NCI-H146 (cell line): Measurements from ENCODE around the gene MIOS.

Source experiments
- DNase-seq: peaks from one replicate; lab custom pipeline; 2025; lab: John Stamatoyannopoulos, UW

Gene MIOS

DNA sequence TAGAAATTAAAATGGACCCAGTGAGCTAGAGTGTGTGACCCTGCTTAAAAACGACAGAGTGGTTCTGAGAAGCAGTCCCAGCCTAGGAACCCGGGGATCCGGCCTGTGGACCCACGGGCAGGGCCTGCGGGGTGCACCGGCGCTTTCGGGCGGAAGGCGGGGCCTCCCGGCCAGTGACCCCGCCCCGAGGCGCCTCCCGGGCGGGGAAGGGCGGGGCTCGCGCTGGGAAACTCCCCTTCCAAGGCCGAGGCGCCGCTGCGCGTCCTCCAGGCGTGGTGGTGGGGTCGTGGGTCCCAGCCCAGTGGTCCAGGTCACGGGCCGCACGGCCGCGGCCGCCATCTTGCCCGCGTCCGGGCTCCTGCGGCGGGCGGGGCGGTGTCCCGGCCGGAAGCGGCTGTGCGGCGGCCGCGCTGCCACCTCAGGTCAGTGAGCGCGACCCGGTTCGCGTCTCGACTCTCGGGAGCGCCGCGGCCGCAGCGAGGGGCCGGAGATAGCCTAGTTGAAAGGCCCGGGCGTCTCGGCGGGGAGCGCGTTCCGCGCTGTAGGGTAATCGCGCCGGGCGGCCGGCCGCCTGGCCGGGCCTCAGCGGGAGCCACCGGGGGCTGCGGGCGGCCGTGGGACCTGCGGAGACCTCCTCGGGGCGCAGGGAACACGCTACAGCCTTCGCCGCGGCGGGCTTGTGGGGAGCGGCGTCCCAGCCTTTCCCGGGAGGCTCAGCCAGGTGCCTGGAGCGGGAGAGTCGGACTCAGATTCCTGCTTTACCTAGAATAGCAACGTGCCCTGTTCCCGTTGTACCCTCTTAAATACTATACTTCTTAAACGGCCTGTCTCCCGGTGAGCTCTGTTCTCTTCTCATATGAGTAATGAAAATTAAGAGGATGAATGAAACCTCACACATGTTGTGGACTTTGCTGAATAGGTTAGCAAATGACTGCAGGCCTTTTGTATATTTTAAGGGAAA lies at the start of gene MIOS:
Gene MIOS (plus strand): TSS at position 234 of the 961 bp plus-strand sequence. CDS start 5,592 bp downstream, outside the sequence.
- peak; percentile 85 for DNase-seq

DNA sequence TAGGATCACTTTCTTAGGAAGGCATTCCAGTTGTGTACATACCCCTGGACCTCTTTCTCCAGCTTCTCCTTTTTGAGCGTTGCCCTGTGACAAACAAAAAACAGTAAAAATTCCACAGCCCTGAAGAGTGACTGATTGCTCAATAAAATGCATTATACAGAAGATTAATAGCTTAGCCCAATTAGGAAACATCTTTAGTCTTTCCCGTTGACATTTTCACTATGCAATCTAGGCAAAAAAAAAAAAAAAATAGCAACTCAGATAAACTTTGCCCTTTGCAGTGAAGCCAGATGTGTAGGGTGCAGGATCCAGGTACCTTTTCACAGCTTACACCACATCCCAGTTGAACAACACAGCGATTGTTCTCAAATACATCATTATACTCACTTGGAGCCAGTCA lies 48.9 kb upstream of the MIOS start:
- no peak for DNase-seq

DNA sequence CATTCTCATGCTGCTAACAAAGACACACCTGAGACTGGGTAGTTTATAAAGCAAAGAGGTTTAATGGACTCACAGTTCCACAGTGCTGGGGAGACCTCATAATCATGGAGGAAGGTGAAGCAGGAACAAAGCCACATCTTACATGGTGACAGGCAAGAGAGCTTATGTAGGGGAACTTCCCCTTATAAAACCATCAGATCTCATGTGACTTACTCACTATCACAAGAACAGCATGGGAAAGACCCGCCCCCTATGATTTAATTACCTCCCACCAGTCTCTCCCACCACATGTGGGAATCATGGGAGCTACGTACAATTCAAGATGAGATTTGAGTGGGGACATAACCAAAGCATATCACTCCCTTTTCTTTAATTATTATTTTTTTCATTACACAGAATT lies 47.6 kb upstream of the MIOS start:
- DNase-seq, result no peak

DNA sequence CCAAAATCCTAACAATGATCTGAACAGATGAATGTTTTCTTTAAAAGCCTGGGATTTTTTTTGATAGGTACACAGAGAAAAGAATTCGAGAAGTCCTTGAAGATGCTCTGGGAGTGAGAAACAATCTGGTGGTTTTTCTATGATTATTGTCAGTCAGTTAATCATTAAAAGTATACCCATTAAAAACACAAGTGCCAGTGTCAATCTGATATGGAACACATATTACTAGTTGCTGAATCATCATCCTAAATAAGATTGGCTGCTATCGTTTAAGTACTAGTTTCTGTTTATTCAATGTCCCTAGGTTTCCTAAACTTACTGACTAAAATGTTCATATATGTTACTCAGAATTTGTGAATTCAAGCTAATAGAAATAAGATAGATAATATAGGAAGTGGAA lies 47.2 kb upstream of the MIOS start:
- no peak for DNase-seq

DNA sequence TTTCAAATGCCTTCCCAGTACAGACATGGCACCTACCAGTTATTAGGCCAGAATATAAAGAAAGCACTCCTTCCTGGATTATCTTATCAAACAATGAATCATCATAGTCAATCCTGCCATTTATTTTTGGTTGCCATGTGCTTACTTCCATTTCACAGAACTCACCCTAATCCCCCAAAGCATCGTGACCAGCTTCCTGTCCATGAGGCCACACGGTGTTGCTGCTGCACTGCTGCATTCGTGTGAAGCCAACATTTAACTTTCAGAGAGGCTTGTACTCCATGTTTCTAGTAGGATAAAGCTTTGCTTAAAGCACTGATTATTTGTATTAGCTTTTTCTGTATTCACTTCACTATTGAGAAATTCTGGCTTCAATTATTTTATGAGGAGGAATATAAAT lies 45.4 kb upstream of the MIOS start:
- DNase-seq, result peak; percentile 49

DNA sequence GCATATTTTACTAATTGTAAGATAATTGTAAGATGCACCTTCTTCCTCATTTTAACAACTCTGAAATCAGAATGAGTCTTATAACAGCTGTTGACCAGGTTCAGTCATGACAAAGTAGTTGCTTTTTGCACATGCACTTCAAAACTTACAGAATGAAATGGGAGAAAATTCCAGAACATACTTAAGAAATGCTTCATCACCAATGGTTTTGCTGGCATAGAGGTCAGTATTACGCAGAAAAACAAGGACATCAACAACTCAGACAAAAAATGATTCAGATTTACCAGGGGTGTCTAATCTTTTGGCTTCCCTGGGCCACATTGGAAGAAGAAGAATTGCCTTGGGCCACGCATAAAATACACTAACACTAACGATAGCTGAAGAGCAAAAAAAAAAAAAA lies 44.3 kb upstream of the MIOS start:
- no peak for DNase-seq

DNA sequence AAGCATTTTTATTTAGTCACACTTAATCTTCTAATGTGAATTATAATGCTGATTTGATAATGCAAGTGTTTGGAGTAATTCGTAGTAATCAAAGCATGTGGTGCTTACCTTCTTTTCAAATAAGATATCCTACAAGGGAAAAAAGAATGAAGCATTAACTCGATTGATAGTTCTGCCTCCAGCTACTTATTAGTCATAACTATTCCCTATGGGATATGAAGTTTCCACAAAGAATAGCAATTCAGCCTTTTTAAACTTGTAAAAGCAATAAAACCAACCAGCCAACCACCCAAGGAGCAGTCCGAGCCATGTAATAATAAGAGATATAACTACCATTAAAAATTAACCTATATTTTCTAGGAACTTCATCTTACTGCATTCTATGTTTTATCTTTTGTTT lies 42.6 kb upstream of the MIOS start:
- DNase-seq, result no peak

DNA sequence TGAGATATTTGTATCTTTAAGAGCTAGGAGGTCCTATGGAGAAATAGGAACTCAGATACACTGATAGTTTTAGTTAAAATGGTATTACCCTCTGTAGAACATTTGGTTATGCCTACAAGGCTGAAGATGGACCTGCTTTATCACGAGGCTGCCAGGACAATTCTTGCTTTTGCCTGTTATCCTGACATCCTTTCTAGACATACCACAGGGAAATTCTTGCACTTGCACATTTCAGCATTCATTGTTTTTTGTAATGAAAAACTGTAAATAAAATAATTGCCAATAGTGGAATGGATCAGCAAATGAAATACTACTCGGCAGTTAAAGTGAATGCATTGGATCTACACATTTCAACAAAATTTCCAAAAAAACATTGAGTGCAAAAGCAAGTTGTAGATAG lies 40.7 kb upstream of the MIOS start:
- no peak for DNase-seq

DNA sequence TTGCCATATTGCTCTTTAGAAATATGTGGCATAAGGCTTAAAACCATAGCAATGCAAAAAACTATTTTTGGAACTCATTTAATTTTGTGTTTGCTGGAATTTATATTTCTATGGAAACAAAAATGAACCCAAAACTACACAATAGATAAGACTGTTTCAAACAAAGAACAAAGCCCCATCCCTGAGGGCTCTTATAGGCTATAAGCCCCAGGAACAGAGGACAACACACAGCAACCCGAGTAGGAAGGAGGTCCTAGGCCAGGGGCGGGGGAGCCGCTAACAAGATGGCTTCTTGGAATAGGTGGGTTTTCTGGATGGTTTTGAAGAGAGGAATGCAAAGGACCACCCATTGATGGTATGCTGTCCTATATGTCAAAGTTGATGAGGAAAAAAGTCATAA lies 39.6 kb upstream of the MIOS start:
- no peak for DNase-seq

DNA sequence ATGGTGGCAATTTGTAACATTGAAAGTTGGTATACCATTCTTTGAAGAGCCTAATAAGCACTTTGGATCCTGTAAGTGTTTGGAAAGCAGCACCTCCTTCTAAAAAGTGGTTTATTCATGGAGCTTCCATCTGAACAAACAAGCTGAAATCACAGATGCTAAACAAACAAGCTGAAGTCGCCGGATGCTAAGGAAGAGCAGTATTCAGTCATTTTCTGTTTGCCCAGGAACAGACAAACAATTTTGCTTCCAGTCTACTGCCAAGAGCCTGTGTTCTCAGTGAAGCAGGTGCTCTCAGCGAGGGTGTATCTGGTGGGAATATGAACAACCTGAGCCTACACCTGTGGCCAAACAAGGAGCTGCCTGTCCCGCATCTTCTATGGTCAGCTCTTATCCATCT lies 37.4 kb upstream of the MIOS start:
- peak; percentile 87 for DNase-seq

DNA sequence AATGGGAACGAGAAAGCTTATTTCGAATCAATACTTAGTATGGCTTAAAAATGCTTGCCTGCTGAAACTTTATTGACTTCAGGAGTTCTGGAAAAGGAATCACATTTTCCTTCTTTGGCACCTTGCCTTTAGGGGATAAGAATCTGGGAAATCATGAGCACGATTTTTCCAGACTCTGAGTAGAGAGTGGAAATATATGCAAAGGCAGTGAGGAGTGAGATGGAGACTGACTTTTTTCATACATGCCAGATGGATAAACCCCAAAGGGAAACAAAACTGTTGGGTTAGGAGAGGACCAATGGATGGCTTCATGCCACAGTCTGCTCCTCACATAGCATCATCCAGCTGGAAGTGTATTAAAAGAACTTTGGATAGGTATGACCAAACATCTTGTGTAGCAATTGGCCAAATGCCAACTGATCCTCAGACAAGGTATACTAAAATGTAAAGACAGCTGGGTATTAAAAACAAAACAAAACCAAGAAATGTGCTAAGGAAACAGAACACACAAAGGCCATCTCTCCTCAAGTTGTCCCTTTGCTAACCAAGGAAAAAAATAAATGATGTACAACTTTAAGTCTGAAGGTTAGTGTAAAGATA lies 32.8 kb upstream of the MIOS start:
- no peak for DNase-seq

DNA sequence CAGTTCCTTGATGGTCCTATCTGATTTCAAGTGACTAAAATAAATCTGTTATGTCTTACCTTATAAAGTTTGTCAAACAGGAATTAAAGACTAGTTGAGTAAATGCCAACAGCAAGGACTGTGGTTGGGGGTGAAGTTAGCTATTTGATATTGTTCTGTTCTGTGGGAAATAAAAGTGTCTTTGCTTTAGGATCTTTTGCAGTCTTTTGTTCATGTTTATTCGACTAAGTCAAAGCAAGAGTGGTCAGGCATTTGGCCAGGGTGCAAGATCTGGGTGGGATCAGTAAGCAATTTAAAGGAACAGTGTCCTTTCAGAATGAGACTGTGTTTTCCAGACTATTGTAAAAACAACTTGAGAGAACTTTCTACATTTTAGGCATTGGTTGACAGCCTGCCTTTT lies 31.0 kb upstream of the MIOS start, which contains the start of gene COL28A1:
Gene COL28A1 (minus strand): TSS at position 183 of the 400 bp plus-strand sequence. CDS start 2,998 bp downstream, outside the sequence.
- no peak for DNase-seq

DNA sequence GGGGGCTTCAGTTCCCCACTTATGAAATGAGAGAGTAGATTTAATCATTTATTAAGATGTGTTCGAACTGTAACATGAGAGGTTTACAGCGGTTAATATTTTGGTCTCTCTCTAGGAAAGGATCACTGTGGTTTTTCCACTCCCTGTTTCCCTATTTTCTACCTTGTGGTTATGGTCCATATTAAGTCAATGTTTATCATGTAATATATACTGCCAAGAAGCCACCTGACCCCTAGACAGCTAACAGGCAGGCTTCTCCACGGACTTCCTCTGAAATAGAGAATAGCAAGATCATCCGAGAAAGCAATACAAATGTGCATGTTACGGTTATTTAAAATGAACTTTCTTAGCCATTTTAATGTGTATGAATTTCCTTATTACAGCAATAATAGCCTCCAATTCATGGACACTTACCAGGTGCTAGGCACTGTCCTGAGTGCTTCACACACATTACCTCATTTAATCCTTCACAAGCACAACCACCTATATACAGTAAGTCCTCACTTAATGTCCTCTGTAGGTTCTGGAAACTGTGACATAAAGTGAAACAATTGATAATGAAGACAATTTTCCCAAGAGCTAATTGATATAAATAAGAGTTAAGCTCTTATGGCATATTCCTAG lies 30.2 kb upstream of the MIOS start:
- no peak for DNase-seq

DNA sequence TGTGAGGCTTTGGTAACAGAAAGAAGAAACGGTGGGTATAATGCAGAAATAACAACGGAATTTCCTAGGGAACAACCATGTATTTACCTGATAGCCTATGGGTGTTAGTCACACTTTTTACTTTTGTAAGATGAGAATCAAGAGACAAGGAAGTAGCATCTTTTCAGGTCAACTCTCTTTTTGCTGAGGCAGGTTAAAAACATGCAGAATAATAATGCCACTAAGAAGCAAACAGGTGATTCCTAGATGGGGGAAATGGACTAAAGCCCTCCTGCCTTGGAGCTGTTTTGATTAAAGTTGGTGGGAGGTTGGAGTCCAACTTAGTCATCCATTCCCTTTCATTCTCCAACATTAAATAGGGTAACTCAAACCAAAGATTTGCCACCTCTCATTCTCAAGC lies 29.0 kb upstream of the MIOS start:
- no peak for DNase-seq

DNA sequence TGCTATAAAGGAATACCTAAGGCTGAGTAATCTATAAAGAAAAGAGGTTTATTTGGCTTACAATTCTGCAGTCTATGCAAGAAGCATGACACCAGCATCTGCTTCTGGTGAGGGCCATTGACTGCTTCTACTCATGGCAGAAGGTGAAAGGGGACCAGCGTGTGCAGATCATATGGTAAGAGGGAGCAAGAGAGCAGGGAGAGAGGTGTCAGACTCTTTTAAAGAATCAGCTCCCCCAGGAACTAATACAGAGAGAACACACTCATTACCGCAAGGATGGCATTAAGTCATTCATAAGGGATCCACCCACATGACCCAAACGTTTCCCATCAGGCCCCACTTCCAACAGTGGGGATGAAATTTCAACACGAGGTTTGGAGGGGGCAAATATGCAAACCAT lies 27.5 kb upstream of the MIOS start:
- DNase-seq, result no peak

DNA sequence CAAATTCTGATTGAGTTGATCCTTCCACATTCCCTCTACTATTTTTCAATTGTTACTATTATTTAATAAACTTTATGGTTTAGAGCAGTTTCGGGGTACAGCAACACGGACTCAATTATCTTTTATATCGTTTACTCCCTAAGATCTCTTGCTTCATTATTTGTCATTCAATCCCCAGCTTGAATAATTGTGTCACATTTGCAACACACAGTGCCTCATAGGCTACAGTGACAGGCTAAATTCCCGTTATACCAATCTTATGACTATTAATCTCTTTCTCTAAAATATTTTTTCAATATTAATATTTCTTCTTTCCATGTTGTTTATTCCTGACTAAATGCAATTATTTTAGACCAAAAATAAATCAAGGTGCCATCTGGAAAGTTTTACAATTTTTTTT lies 27.0 kb upstream of the MIOS start:
- DNase-seq, result no peak

DNA sequence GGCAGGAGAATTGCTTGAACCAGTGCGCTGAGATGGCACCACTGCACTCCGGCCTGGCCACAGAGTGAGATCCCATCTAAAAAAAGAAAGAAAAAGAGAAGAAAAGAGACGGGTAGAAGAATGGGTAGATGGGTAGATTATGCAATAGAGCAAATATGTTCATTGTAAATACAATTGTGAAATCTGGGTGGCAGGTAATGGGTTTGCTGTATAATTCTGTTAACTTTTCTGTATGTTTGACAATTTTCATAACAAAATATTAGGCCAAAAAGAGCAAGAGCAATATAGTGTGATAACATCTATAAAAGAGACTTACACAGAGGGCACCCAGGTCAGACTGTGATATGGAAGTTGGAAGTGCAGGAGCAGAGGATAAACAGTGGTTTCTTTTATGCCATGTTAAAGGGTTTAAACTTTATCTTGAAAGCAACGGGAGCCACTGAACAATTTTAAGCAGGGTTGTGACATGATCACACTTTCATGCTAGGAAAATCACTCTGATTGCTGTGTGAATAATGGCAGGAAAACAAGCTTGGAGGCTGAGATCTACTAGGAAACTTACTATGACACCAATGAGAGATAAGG lies 24.3 kb upstream of the MIOS start:
- no peak for DNase-seq

DNA sequence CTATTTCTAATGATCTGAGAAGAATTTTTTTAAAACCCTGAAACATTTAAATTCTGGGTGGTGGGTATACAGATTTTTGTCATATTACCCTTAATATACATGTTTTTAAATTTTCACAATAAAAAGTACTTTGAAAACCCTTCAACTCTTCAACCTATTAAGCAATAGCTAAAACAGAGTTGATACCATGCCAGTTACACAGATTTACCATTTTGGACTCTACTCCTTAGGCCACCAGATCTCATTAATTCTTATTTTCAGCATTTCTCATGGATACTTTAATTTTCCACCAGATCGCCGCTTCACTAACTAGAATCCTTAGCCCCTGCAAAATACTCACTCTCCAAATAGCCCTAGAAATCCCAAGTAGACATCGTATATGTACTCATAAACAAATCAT lies 18.3 kb upstream of the MIOS start:
- no peak for DNase-seq

DNA sequence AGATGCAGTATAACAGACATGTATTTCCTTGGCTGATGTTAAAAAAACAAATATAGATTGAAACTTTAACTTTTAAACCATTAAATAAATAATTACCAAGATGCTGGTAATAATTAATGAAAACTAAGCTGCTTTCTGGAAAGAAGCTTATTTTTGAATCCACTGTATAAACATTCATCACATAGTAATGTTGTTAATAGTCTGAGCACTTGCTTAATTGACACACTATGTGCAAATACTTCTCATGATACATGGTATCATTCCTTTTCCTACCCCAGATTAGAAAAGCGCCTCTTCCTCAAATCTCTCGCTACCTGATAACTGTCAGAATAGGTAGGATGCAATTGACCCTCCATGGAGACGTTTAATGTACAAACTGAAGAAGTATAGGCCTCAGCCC lies 16.0 kb upstream of the MIOS start:
- no peak for DNase-seq

DNA sequence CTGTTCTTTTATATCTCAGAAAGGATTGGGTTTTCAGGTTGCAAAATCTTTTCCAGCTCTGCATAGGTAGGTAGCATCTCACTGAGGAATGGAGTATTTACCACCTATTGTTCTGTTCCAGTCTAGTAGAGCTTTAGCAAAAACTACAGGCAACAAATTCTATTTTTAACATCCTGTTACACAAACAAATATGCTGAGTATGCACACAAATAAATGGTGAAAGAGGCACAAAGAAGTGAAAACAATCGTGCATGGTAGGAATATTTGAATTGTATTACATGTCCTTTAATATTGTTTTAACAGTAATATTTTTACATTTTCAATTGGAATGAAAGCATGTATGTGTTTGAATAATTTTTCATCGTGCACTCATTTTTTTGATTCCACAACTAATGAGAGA lies 14.5 kb upstream of the MIOS start:
- DNase-seq, result no peak

DNA sequence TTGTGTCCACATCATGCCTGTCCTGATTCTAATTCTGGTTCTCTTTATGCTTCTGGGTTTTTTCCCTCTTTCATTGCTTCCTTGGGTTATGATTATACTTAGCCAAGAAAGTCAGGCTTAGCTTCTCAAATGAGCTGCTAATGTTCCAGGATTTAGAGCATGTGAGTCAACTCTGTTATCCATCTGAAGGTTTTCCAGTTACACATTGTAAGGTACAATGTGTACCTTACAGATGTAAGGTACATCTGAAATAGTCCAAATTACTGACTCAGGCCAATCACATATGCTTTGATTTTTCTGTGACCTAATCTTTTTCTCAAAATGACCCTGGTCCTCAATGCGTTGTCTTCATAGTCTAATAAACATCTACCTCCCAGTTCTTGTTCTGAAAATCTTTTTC lies 13.3 kb upstream of the MIOS start:
- no peak for DNase-seq

DNA sequence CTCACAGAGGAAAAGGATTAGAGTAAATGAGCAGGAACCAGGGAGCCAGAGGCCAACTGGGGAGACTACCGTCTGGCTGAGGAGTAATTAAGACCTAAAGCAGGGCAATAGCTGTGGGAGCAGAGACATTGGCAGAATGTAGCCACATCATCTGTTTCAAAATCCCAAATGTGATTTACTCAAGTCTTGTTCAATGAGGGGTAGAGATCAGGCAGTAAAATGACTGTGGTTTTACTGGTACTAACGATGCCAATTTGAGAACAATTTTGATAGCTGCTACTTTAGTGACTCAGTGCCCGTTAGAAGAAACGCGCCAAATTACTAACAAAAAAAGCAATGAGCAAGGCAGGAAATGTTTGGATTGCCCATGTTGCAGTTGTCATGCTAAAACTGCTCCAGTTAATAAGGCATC lies 12.7 kb upstream of the MIOS start:
- DNase-seq, result peak; percentile 56
